ENCODE results near the gene KEAP1. TPM values are rescaled to one million over a fixed set of nuclear protein-coding genes. Genes with fewer than 3 reads are reported as not detected.

The KEAP1 gene
- total and polyA plus RNA-seq, 2 of the 13 experiments (the other 11 are each of a cell fraction or from before 2014, with no cell fraction given), result 56.7 to 72.9 TPM

DNA sequence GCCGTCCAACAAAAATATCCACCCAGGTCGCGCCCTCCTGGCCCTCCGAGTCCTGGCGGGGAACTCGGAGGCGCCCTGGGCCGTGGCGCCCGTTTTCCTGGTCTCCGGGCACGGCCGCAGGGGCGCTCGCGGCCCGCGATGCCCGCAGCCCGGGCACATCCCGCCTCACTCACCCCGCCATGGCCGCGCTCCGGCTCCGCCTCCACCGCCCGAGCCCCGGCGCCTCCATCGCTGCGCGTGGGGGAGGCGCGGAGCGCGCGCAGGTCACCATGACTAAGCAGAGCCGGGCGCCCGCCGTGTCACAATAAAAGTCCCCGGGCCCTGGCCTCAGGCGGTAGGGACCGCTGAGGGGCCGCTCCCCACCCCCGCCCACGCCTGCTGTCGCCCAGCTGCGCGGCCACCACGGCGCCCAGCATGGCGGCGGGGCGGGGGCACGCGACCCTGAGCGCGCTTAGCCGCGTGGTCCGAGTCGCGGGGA lies 593 bp downstream of the KEAP1 start (continued):
- TF ChIP-seq, protein P1, sequence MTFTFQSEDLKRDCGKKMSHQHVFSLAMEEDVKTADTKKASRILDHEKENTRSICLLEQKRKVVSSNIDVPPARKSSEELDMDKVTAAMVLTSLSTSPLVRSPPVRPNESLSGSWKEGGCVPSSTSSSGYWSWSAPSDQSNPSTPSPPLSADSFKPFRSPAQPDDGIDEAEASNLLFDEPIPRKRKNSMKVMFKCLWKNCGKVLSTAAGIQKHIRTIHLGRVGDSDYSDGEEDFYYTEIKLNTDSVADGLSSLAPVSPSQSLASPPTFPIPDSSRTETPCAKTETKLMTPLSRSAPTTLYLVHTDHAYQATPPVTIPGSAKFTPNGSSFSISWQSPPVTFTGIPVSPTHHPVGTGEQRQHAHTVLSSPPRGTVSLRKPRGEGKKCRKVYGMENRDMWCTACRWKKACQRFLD (CRISPR knock-in tag; IDR thresholded peaks at IDR 0.05; ENCODE audit: borderline replicate concordance), result peak; percentile 52; the same call in 1 of the 2 replicates
- TF ChIP-seq ZNF160 (CRISPR knock-in tag; IDR thresholded peaks at IDR 0.05) (no peak), XRCC5 (optimal IDR thresholded peaks at IDR 0.05; ENCODE audit: low read length) (peak; percentile 33), FOXO1 (CRISPR knock-in tag; IDR thresholded peaks at IDR 0.05) (no peak), ZNF205 (CRISPR knock-in tag; IDR thresholded peaks at IDR 0.05) (0 out of 2 replicates have a peak, but pooled peaks have one; percentile 30), GFI1 (CRISPR knock-in tag; IDR thresholded peaks at IDR 0.05; ENCODE audit: borderline replicate concordance) (no peak), XBP1 (CRISPR knock-in tag; IDR thresholded peaks at IDR 0.05) (no peak), MAZ (IDR thresholded peaks at IDR 0.05; ENCODE audit: borderline replicate concordance, low read depth, low read length) (peak; percentile 98), MAZ (CRISPR knock-in tag; IDR thresholded peaks at IDR 0.05; ENCODE audit: low read depth) (peak; percentile 98), TCF7L2 (IDR thresholded peaks at IDR 0.05; ENCODE audit: low read depth, low read length) (no peak), PAF1 (CRISPR knock-in tag; IDR thresholded peaks at IDR 0.05) (no peak), GTF3A (CRISPR knock-in tag; conservative IDR thresholded peaks at IDR 0.05) (no peak), TEAD2 (CRISPR knock-in tag; IDR thresholded peaks at IDR 0.05) (0 out of 2 replicates have a peak, but pooled peaks have one; percentile 3)
- TF ChIP-seq, protein P2, sequence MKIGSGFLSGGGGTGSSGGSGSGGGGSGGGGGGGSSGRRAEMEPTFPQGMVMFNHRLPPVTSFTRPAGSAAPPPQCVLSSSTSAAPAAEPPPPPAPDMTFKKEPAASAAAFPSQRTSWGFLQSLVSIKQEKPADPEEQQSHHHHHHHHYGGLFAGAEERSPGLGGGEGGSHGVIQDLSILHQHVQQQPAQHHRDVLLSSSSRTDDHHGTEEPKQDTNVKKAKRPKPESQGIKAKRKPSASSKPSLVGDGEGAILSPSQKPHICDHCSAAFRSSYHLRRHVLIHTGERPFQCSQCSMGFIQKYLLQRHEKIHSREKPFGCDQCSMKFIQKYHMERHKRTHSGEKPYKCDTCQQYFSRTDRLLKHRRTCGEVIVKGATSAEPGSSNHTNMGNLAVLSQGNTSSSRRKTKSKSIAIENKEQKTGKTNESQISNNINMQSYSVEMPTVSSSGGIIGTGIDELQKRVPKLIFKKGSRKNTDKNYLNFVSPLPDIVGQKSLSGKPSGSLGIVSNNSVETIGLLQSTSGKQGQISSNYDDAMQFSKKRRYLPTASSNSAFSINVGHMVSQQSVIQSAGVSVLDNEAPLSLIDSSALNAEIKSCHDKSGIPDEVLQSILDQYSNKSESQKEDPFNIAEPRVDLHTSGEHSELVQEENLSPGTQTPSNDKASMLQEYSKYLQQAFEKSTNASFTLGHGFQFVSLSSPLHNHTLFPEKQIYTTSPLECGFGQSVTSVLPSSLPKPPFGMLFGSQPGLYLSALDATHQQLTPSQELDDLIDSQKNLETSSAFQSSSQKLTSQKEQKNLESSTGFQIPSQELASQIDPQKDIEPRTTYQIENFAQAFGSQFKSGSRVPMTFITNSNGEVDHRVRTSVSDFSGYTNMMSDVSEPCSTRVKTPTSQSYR (CRISPR knock-in tag; IDR thresholded peaks at IDR 0.05; ENCODE audit: borderline replicate concordance), result peak; percentile 88
- TF ChIP-seq, protein P3, sequence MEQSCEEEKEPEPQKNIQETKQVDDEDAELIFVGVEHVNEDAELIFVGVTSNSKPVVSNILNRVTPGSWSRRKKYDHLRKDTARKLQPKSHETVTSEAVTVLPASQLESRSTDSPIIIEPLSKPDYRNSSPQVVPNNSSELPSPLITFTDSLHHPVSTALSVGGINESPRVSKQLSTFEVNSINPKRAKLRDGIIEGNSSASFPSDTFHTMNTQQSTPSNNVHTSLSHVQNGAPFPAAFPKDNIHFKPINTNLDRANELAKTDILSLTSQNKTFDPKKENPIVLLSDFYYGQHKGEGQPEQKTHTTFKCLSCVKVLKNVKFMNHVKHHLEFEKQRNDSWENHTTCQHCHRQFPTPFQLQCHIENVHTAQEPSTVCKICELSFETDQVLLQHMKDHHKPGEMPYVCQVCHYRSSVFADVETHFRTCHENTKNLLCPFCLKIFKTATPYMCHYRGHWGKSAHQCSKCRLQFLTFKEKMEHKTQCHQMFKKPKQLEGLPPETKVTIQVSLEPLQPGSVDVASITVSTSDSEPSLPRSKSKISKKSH (CRISPR knock-in tag; IDR thresholded peaks at IDR 0.05; ENCODE audit: borderline replicate concordance), result no peak
- TF ChIP-seq, protein P4, sequence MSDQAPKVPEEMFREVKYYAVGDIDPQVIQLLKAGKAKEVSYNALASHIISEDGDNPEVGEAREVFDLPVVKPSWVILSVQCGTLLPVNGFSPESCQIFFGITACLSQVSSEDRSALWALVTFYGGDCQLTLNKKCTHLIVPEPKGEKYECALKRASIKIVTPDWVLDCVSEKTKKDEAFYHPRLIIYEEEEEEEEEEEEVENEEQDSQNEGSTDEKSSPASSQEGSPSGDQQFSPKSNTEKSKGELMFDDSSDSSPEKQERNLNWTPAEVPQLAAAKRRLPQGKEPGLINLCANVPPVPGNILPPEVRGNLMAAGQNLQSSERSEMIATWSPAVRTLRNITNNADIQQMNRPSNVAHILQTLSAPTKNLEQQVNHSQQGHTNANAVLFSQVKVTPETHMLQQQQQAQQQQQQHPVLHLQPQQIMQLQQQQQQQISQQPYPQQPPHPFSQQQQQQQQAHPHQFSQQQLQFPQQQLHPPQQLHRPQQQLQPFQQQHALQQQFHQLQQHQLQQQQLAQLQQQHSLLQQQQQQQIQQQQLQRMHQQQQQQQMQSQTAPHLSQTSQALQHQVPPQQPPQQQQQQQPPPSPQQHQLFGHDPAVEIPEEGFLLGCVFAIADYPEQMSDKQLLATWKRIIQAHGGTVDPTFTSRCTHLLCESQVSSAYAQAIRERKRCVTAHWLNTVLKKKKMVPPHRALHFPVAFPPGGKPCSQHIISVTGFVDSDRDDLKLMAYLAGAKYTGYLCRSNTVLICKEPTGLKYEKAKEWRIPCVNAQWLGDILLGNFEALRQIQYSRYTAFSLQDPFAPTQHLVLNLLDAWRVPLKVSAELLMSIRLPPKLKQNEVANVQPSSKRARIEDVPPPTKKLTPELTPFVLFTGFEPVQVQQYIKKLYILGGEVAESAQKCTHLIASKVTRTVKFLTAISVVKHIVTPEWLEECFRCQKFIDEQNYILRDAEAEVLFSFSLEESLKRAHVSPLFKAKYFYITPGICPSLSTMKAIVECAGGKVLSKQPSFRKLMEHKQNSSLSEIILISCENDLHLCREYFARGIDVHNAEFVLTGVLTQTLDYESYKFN (CRISPR knock-in tag; conservative IDR thresholded peaks at IDR 0.05), result peak; percentile 45; the same call in 1 of the 2 replicates
- TF ChIP-seq, protein P5, sequence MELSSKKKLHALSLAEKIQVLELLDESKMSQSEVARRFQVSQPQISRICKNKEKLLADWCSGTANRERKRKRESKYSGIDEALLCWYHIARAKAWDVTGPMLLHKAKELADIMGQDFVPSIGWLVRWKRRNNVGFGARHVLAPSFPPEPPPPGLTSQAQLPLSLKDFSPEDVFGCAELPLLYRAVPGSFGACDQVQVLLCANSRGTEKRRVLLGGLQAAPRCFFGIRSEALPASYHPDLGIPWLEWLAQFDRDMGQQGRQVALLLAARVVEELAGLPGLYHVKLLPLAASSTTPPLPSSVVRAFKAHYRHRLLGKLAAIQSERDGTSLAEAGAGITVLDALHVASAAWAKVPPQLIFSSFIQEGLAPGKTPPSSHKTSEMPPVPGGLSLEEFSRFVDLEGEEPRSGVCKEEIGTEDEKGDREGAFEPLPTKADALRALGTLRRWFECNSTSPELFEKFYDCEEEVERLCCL (CRISPR knock-in tag; IDR thresholded peaks at IDR 0.05; ENCODE audit: borderline replicate concordance), result no peak; the same call in 1 of the 2 replicates

All from HepG2 (cell line).